Suppressor macrophage (primary cell): Measurements from ENCODE around the gene TRANK1.
"Not testable (repeated sequence)": the region's sequence is repeated elsewhere in the genome, so short reads cannot be mapped to it uniquely, and the experiment has no call there.

ENCODE experiments used
- DNase-seq, 4 experiments: peaks; one replicate each; pipeline ENCODE4 v3.0.0-alpha.2; 2020 to 2022

Gene TRANK1

GRCh38 chr3:36919439-36920160 is 25.3 kb downstream of the TRANK1 start:
- DNase-seq: no peak

GRCh38 chr3:36918050-36918449 is 26.8 kb downstream of the TRANK1 start:
- peak in 2 of 4 experiments; percentile 32 to 41 for DNase-seq

GRCh38 chr3:36911990-36912804 is 32.7 kb downstream of the TRANK1 start:
- peak; percentile 42 to 76 (median 53) for DNase-seq

- DNase-seq: no peak
Measured at GRCh38 chr3:36909666-36910065, 35.2 kb downstream of the TRANK1 start.

GRCh38 chr3:36909181-36909580 is 35.7 kb downstream of the TRANK1 start:
- DNase-seq: no peak

- no peak for DNase-seq
Measured at GRCh38 chr3:36908647-36909180, 36.1 kb downstream of the TRANK1 start.

GRCh38 chr3:36907911-36908646 is 36.8 kb downstream of the TRANK1 start:
- peak; percentile 52 to 88 (median 77) for DNase-seq

GRCh38 chr3:36906504-36907149 is 38.2 kb downstream of the TRANK1 start:
- DNase-seq: peak; percentile 26 to 67 (median 50)

- no peak for DNase-seq
Measured at GRCh38 chr3:36905545-36905944, 39.3 kb downstream of the TRANK1 start.

GRCh38 chr3:36904641-36905040 is 40.2 kb downstream of the TRANK1 start:
- peak; percentile 52 to 69 (median 65) for DNase-seq

- not testable (repeated sequence) for DNase-seq
Measured at GRCh38 chr3:36904065-36904464, 40.8 kb downstream of the TRANK1 start.

- no peak for DNase-seq
Measured at GRCh38 chr3:36903119-36903882, 41.6 kb downstream of the TRANK1 start.

- DNase-seq: no peak
Measured at GRCh38 chr3:36901588-36901987, 43.3 kb downstream of the TRANK1 start.

GRCh38 chr3:36900474-36901443 is 44.1 kb downstream of the TRANK1 start:
- no peak for DNase-seq

- DNase-seq: peak in 2 of 4 experiments; percentile 61 to 67
Measured at GRCh38 chr3:36895496-36896409, 49.1 kb downstream of the TRANK1 start.

GRCh38 chr3:36894914-36895313 is 49.9 kb downstream of the TRANK1 start:
- peak; percentile 5 to 66 (median 49) for DNase-seq

GRCh38 chr3:36893826-36894225 is 51.0 kb downstream of the TRANK1 start:
- DNase-seq: peak; percentile 21 to 69 (median 60)

GRCh38 chr3:36893137-36893557 is 51.7 kb downstream of the TRANK1 start:
- DNase-seq: peak; percentile 72 to 94 (median 90)
